GM13976 (cell line): ENCODE data around the gene CCDC141.

ENCODE experiments used
- DNase-seq: peaks from one replicate; pipeline ENCODE4 v3.0.0; 2012; ENCODE audit warnings: low spot score
- CTCF ChIP-seq: IDR thresholded peaks from 2 replicates; pipeline ENCODE4 v1.5.1; 2012; ENCODE audit warnings: borderline replicate concordance, mild to moderate bottlenecking; ENCODE audit not compliant: insufficient read depth; ENCODE audit errors: extremely low read depth, missing control alignments, control extremely low read depth
- in situ Hi-C: fragments of 300-500 bp; cut with MboI; formaldehyde crosslinking; loops from one replicate; pipeline ENCODE4 v1.12.0; 2022; ENCODE audit warnings: low sequenced_read_pairs, mixed read lengths, inconsistent platforms; ENCODE audit not compliant: unreplicated experiment

CCDC141 gene

GRCh38 chr2:178881075-178881474 lies 168.9 kb downstream of the CCDC141 start:
- no peak for TF ChIP-seq CTCF
- in situ Hi-C loops, result loop anchor here (10.0 kb wide), 1 partner anchor 244 kb away; no protein-coding TSS in a partner anchor
- no peak for DNase-seq

- no peak for DNase-seq
- in situ Hi-C loops, result loop anchor here (10.0 kb wide), 1 partner anchor 245 kb away; no protein-coding TSS in a partner anchor
- no peak for TF ChIP-seq CTCF
These were observed 169.7 kb downstream of the CCDC141 start for GRCh38 chr2:178880257-178880656.

- in situ Hi-C loops, result no loop called here
- DNase-seq, result no peak
- TF ChIP-seq CTCF, result no peak
These were observed 172.1 kb downstream of the CCDC141 start for GRCh38 chr2:178877874-178878273.

- no peak for TF ChIP-seq CTCF
- DNase-seq, result no peak
- in situ Hi-C loops, result no loop called here
These were observed 175.3 kb downstream of the CCDC141 start for GRCh38 chr2:178874529-178875240.

- no peak for TF ChIP-seq CTCF
- DNase-seq, result no peak
- in situ Hi-C loops, result no loop called here
These were observed 176.0 kb downstream of the CCDC141 start for GRCh38 chr2:178873912-178874311.

- in situ Hi-C loops, result no loop called here
- DNase-seq, result no peak
- no peak for TF ChIP-seq CTCF
These were observed 178.4 kb downstream of the CCDC141 start for GRCh38 chr2:178871536-178871935.
